GM21447 (cell line): ENCODE results near the gene RNLS.

Source experiments
- ATAC-seq: cut with Tn5 transposase; IDR thresholded peaks from one replicate; pipeline ENCODE4 v1.9.1; 2021; ENCODE audit not compliant: unreplicated experiment

RNLS gene

GRCh38 chr10:88237896-88238614, 345.1 kb downstream of the RNLS start:
- no peak for ATAC-seq

- no peak for ATAC-seq
These were observed 346.9 kb downstream of the RNLS start for GRCh38 chr10:88236121-88236743.

DNA sequence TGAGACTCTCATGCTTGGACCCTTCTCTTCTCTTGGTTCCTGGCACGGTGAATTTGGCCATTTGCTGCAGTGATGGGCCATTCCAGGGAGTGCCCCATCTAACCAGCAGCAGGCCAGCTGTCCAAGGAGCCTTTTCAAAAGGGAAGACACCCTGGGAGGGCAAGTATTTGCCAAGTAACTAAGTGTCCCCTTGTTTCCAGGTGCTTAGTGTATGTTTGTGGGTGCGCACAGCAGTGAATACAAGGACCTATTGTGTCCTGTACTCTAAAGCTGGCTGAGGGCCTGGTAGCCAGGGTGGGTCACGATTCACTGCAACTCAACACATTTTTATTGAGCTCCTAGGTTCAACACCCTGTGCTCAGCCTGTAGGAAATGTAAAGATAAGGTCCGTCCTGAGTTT, 348.8 kb downstream of the RNLS start:
- no peak for ATAC-seq

DNA sequence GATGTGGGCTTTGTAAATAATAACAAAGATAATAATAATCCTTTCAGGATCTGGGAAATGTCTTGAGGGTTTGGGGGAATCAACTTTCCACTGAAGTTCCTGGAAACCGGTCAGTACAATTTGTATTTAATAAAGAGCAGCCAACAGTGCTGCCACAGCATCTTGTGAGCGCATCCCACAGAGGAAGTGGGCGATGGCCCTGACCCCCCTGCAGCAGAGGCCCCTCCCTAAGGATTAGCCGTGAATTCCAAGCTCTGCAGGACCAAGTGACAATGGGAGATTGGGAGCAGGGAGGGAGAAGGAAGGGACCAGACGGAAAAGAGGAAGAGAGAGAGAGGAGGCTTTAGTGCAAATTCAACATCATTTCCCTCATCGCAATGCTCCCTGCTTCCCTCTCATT, 349.2 kb downstream of the RNLS start:
- no peak for ATAC-seq

GRCh38 chr10:88232983-88233543, 350.1 kb downstream of the RNLS start:
- no peak for ATAC-seq

DNA sequence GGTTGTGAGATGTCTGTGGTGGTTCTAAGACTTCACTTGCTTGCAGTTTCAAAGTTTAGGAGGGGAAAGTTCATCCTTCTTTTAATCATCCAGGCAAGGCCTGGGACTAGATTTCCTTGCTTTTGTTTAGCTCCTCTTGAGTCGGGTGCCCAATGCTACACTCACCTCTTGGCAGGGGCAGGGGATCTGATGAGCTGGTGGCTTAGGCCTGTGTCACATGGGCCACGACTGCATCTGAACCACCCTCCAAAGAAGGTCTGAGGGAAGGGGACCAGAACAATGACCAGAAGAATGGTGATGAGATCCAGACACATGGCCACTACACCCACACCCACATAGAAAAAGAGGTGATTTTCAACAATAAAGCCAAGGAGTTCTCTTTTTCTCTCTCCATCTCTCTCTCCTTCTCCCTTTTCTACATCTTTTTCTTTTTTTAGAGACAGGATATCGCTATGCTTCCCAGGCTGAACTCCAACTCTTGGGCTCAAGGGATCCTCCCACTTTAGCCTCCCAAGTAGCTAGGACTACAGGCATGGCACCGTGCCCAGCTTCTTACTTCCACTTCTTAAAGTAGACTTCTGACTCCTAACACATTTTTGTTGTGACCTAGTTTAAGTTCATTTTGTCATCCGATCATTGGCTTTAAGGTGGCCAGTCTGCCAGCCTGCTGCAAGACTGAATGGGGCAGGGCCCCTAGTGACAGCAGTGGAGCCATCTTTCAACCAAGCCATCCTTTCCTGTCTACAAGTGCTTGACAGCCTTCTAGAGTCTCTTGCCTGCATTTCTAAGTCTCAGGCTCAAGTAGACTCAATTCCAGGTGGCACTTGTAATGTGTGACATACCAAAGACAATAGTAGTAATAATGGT, 350.9 kb downstream of the RNLS start:
- no peak for ATAC-seq

DNA sequence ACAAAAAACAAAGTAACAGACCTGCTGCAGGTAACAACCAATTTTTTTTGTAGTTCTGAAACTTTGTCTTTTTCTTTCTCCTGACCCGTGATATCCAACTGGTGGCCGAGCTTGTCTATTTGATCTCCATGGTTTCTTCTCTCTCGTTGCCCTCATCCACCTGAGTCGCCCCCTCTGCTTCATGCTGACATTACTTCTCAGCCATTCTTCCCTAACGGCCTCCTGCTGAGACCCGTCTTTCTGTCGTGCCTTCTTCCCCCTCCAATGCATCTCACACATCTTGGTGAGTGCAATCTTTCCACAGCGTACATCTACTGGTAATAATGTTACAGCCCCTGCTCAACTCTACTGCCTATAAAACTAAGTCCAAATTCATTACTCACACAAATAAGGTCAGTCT, 352.9 kb downstream of the RNLS start:
- no peak for ATAC-seq

DNA sequence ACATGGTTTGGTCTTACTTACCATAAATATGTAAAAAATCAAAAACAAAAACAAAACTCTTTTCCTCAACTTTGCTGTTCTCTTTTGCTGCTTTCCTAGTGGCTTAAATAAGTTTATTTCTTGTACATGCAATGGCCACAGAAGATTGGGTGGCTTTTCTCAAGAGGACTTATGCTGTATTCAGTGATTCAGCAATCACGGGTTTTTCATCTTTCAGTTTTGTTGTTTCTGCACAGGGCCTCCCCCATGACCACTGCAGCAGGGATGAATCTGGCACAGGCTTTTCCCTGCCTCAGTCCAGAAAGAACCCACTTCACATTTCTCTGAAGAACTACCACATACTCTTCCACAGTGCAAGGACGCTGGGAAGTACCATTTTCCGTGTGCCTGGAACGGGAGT, 355.0 kb downstream of the RNLS start:
- ATAC-seq: no peak

- ATAC-seq: no peak
These were observed 355.6 kb downstream of the RNLS start for GRCh38 chr10:88227342-88228018.

DNA sequence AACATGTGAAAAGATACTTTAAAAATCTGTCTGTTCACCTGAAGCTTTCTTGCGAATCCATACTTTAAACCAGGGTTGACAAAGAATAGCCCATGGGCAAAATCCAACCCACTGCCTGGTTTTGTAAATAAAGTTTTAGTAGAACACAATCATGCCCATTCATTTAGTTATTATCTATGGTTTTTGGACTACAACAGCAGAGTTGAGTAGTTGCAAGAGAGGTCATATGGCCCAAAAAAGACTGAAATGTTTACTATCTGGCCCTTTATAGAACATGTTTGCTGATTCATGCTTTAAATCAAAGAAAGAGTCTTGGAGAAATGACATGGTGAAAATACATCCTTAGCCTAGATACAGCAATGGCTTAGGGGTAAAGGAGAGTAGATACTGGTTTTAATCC, 356.2 kb downstream of the RNLS start:
- ATAC-seq: no peak

GRCh38 chr10:88226071-88226659, 357.0 kb downstream of the RNLS start:
- ATAC-seq: no peak
